HuH-7 (cell line): Measurements from ENCODE around the gene SIL1.
"Not testable (repeated sequence)": the region's sequence is repeated elsewhere in the genome, so short reads cannot be mapped to it uniquely, and the experiment has no call there.

Experiments
- DNase-seq: peaks from one replicate; pipeline ENCODE4 v3.0.0; 2011; ENCODE audit warnings: low spot score

Gene SIL1

DNA sequence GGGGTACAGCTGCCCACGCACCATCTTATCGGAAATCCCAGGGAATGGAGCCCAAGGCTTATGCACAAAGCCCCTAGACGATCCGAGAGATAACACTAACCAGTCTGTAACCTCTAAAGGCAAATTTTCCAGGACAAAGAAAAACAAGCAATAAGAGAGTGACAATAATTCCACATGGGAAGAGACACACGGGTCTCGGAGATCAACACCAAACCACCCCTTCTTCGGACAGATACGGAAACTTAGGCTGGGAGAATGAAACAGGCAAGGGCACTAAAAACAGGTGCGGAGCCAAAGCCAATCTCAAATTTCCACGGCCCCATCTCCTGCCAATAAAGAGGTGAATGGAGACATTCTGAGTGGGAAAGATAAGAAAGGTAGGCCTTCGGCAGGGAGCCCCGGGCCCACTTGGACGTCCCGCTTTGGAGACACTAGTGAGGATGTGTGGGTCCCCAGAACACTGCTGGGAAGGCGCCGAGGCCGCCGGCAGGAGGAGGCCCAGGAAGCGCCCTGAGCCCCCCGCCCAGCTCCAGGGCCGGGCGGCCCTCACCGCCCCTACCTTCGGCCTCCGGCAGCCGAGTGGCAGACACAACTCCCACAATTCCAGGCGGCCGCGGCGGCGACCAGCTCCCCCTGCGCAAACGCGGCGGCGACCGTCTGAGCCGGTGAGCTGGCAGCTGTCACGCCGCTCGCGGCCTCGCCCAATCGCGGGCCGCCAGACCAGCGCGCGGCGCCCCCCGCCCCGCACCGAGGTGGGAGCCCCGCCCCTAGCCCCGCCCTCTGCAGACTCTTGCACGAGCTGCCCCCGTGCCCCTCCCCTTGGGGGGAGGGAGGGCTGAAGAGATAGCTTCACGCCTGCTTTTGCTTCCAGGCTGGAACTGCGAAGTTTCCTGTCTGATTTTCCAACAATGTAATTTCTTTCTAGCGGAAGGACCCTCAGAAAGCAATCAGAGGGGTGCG, at the start of gene SIL1:
TSS of gene SIL1 (minus strand) at position 659 of the 960 bp plus-strand sequence. CDS start 70,525 bp downstream, outside the sequence.
- DNase-seq, result peak; percentile 89

GRCh38 chr5:139246394-139246793, 48.2 kb upstream of the SIL1 start:
- no peak for DNase-seq

- DNase-seq, result no peak
Observed at GRCh38 chr5:139245637-139246339, 47.6 kb upstream of the SIL1 start.

GRCh38 chr5:139243425-139243970, 45.3 kb upstream of the SIL1 start:
- no peak for DNase-seq

DNA sequence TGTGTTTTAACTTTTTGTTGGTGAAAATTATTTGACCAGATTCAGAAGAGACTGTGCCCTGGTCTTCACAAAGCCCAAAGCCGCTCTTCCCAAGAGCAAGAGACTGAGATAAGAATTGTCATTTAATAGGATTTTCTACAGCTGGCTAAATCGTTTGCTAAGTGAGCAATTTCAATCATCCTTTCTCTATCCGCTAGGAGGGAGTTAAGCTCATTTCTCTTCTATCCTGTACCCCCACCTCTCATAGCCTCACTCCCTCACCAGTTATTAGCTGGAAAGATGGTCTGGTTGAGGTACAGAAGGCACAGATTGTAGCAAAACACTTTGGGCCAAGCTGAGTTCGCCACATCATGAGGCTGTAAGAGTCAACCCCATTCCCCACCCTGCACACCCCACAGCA, 43.0 kb upstream of the SIL1 start:
- DNase-seq, result no peak

GRCh38 chr5:139236479-139236878, 38.3 kb upstream of the SIL1 start:
- DNase-seq, result no peak

GRCh38 chr5:139232147-139232724, 34.1 kb upstream of the SIL1 start:
- no peak for DNase-seq

- no peak for DNase-seq
Observed at GRCh38 chr5:139228201-139228803, 30.1 kb upstream of the SIL1 start.

GRCh38 chr5:139226131-139226530, 28.0 kb upstream of the SIL1 start:
- DNase-seq, result no peak

DNA sequence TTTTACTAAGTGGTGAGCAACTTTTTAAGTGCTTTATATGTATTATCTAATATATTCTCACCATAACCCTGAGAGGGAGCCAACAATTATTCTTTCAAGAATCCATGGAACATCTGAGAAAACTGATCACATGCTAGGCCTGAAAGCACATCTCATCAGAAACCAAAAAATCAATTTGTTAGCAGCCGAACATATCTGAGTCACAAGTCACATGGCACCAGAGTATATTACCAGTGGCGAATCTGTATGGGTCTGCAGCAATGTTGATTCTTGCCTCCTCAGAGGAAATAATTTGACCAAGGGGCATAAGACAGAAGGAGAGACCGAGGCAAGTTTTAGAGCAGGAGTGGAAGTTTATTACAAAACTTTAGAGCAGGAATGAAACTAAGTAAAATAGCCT, 25.3 kb upstream of the SIL1 start:
- no peak for DNase-seq

- DNase-seq, result no peak
Observed at GRCh38 chr5:139222346-139222745, 24.2 kb upstream of the SIL1 start.

DNA sequence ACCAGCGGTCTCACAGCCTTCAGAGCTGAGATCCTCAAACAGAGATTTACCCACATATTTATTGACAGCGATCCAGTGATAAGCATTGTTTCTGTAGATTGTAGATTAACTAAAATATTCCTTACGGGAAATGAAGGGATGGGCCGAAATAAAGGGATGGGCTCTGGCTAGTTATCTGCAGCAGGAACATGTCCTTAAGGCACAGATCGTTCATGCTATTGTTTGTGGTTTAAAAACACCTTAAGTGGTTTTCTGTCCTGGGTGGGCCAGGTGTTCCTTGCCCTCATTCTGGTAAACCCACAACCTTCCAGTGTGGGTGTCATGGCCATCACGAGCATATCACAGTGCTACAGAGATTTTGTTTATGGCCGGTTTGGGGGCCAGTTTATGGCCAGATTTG, 19.9 kb upstream of the SIL1 start:
- not testable (repeated sequence) for DNase-seq

GRCh38 chr5:139215107-139215975, 17.2 kb upstream of the SIL1 start:
- no peak for DNase-seq

- no peak for DNase-seq
Observed at GRCh38 chr5:139214646-139215045, 16.5 kb upstream of the SIL1 start.

DNA sequence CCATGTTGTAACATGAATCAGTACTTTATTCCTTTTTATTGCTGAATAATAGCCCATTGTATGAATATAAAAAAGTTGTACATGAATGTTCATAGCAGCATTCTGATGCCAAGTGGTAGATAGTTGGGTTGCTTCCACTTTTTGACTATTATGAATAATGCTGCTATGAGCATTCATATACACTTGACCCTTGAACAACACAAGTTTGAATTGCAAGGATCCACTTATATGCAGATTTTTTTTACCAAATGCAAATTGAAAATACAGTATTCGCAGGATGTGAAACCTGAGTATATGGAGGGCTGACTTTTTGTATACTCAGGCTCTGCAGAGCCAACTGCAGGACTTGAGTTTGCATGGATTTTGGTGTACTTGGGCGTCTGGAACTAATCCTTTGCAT, 14.7 kb upstream of the SIL1 start:
- no peak for DNase-seq

DNA sequence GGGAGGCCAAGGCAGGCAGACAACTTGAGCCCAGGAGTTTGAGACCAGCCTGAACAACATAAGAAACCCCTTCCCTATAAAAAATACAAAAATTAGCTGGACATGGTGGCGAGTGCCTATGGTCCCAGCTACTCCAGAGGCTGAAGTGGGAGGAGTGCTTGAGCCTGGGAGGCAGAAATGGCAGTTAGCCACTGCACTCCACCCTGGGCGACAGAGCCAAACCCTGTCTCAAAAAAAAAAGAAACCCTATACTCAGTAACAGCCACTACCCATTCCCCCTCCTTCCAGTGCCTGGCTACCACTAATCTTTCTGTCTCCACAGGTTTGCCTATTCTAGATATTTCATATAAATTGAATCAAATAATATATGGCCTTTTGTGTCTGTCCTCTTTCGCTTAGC, 14.3 kb upstream of the SIL1 start:
- no peak for DNase-seq

GRCh38 chr5:139210585-139210984, 12.4 kb upstream of the SIL1 start:
- no peak for DNase-seq

DNA sequence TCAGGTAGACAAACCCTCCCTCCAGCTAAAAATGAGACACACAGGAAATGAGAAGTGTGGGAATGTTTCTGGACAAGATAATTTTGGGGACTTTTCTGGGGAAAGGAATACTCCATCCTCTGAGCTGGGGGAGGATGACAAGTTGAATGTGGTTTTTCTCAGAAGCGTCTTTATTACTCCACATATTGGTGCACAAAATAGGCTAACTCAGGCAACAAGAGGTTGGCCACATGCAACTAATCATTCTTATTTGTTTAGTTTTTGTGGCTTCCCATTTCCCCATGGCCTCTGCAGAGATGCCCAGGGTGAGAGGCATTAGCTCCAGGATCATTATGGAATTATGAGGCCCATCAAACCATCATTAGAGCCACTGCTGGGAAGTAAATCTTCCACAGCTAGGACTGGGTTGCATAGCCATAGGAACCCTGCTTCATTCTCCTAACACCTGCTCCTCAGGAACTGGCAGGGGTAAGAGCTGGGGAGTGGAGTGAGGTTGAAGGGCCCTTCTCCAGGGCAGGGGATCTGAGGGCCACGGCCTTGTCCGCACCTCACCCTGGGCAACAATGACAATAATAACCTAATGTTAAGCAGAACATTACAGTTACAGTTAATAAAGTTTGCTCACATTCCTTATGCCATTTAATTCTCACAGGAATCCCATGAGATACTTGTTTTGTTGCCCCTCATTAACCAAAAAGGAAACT, 9.3 kb upstream of the SIL1 start:
- DNase-seq, result no peak

- no peak for DNase-seq
Observed at GRCh38 chr5:139205586-139205985, 7.4 kb upstream of the SIL1 start.

- no peak for DNase-seq
Observed at GRCh38 chr5:139205124-139205523, 7.0 kb upstream of the SIL1 start.

DNA sequence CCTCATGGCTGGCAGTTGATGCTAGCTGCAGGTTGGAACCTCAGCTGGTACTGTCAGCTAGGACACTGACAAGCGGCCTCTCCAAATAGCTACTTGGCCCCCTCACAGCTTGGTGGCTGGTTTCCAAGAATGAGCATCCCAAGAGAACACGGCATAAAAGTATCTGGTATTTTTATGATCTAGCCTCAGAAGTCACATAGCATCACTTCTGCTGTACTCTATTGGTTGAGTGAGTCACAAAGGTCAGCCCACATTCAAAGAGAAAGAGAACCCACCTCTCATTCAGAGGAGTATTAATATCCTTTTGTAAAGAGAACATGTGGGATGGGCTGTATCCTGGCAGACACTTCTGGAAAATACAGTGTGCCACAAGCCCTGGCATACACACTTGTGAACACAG, 6.0 kb upstream of the SIL1 start:
- DNase-seq, result no peak
